SK-N-SH (cell line): ENCODE measurements around the gene DAB1. TPM values are rescaled to one million over a fixed set of nuclear protein-coding genes. Genes with fewer than 3 reads are reported as not detected.

ENCODE experiments used
- CTCF ChIA-PET: fragments of 300-600, 350-600 bp; formaldehyde crosslinking; extraction: SDS; loops from one replicate; lab custom pipeline; 2021; lab: Yijun Ruan, JAX
- POLR2A ChIA-PET: fragments of 350-600 bp; sonication (Branson Sonifier 250); formaldehyde crosslinking; extraction: SDS; loops from one replicate; lab custom pipeline; 2020; ENCODE audit warnings: antibody characterized with exemption, inconsistent platforms; lab: Yijun Ruan, JAX
- DNase-seq: peaks from one replicate; pipeline ENCODE4 v3.0.0; 2012
- H2AFZ ChIP-seq: fragments of 200-600 bp; sonication (generic); 2 replicates; pipeline ENCODE4 v1.8.1; 2016; ENCODE audit warnings: antibody characterized with exemption, mild to moderate bottlenecking, low read depth
- H3F3A ChIP-seq: fragments of 200-600 bp; sonication (generic); replicated peaks from 2 replicates; pipeline ENCODE3; 2016; ENCODE audit warnings: antibody characterized with exemption, mild to moderate bottlenecking; ENCODE audit not compliant: insufficient read depth
- H3K27ac ChIP-seq, 2 experiments: fragments of 200-500 bp in 1 of 2; fragments of 200-600 bp in 1 of 2; sonication (Bioruptor generic) in 1 of 2; sonication (generic), shearing (Covaris generic) in 1 of 2; 2 replicates each; pipeline versions ENCODE4 v1.5.1 to v1.6.1; 2014 to 2016; ENCODE audit warnings: low read depth in 2 of 2, inconsistent platforms in 1 of 2, low read length in 1 of 2, mild to moderate bottlenecking in 1 of 2, mixed read lengths in 1 of 2
- H3K27me3 ChIP-seq: fragments of 200-600 bp; sonication (generic), shearing (Covaris generic); 2 replicates; pipeline ENCODE4 v1.6.1; 2016; ENCODE audit warnings: mixed run types; ENCODE audit not compliant: insufficient read depth
- H3K36me3 ChIP-seq, 2 experiments: fragments of 200-500 bp in 1 of 2; fragments of 200-600 bp in 1 of 2; sonication (Bioruptor generic) in 1 of 2; sonication (generic) in 1 of 2; replicated peaks in 1 of 2; 2 replicates each; pipeline versions ENCODE3 to v1.5.1; 2014 to 2016; ENCODE audit warnings: low read length in 1 of 2, mild to moderate bottlenecking in 1 of 2; ENCODE audit not compliant: insufficient read depth in 2 of 2, control insufficient read depth in 1 of 2
- H3K4me1 ChIP-seq, 2 experiments: fragments of 200-500 bp in 1 of 2; fragments of 200-600 bp in 1 of 2; sonication (Bioruptor generic) in 1 of 2; sonication (generic), shearing (Covaris generic) in 1 of 2; 2 replicates each; pipeline versions ENCODE4 v1.5.1 to v1.6.1; 2014 to 2016; ENCODE audit warnings: low read depth in 1 of 2, low read length in 1 of 2, mixed run types in 1 of 2; ENCODE audit not compliant: insufficient read depth in 2 of 2, control insufficient read depth in 1 of 2
- H3K4me2 ChIP-seq: fragments of 200-600 bp; sonication (generic), shearing (Covaris generic); 2 replicates; pipeline ENCODE4 v1.6.1; 2017; ENCODE audit warnings: mixed run types
- H3K4me3 ChIP-seq, 2 experiments: fragments of 200-500 bp in 1 of 2; fragments of 200-600 bp in 1 of 2; sonication (Bioruptor generic) in 1 of 2; sonication (generic), shearing (Covaris generic) in 1 of 2; 2 replicates each; pipeline versions ENCODE4 v1.5.1 to v1.8.1; 2014 to 2016; ENCODE audit warnings: low read depth in 2 of 2, inconsistent platforms in 1 of 2, low read length in 1 of 2, mild to moderate bottlenecking in 1 of 2, mixed read lengths in 1 of 2, moderate library complexity in 1 of 2
- H3K79me2 ChIP-seq: fragments of 200-600 bp; sonication (generic); 2 replicates; pipeline ENCODE4 v1.8.1; 2017; ENCODE audit warnings: mild to moderate bottlenecking; ENCODE audit not compliant: insufficient read depth
- H3K9ac ChIP-seq: fragments of 200-600 bp; sonication (generic); 2 replicates; pipeline ENCODE4 v1.6.1; 2017; ENCODE audit warnings: mixed run types
- H3K9me2 ChIP-seq: fragments of 200-600 bp; sonication (generic); 2 replicates; pipeline ENCODE4 v1.6.1; 2017; ENCODE audit warnings: mixed run types
- H3K9me3 ChIP-seq: fragments of 200-600 bp; sonication (generic); 2 replicates; pipeline ENCODE4 v1.6.1; 2017; ENCODE audit warnings: mixed run types, mild to moderate bottlenecking, moderate library complexity
- H4K20me1 ChIP-seq: fragments of 200-600 bp; sonication (generic); 2 replicates; pipeline ENCODE4 v1.6.1; 2017; ENCODE audit warnings: mild to moderate bottlenecking, mixed run types; ENCODE audit not compliant: insufficient read depth
- EP300 ChIP-seq, 2 experiments: IDR thresholded peaks; 2 replicates each; pipeline versions ENCODE4 v1.4.0 to v1.6.1; 2012; ENCODE audit warnings: borderline replicate concordance in 1 of 2, low read depth in 1 of 2, low read length in 1 of 2
- EZH2phosphoT487 ChIP-seq: fragments of 200-600 bp; sonication (generic); IDR thresholded peaks from 2 replicates; pipeline ENCODE4 v1.6.1; 2017; ENCODE audit warnings: low read depth, mixed run types, mild to moderate bottlenecking, antibody characterized with exemption, moderate library complexity, borderline replicate concordance
- FOSL2 ChIP-seq: IDR thresholded peaks from 2 replicates; pipeline ENCODE4 v1.4.0; 2012; ENCODE audit warnings: low read depth, mild to moderate bottlenecking, moderate library complexity, borderline replicate concordance
- FOXJ3 ChIP-seq: sonication (generic); formaldehyde crosslinking; IDR thresholded peaks from 2 replicates; pipeline ENCODE4 v1.5.1; 2020; ENCODE audit warnings: mild to moderate bottlenecking, missing genetic modification reagents
- GABPA ChIP-seq: IDR thresholded peaks from 2 replicates; pipeline ENCODE4 v1.4.0; 2012; ENCODE audit warnings: low read depth, mild to moderate bottlenecking
- MXI1 ChIP-seq: IDR thresholded peaks from 2 replicates; pipeline ENCODE4 v1.6.1; 2012; ENCODE audit warnings: mild to moderate bottlenecking, low read depth, low read length, improper control_type of control experiment
- NRF1 ChIP-seq: IDR thresholded peaks from 2 replicates; pipeline ENCODE4 v1.6.1; 2012; ENCODE audit warnings: low read depth, mild to moderate bottlenecking, low read length
- POLR2AphosphoS5 ChIP-seq: IDR thresholded peaks from 2 replicates; pipeline ENCODE4 v1.6.1; 2012; ENCODE audit warnings: low read depth, low read length
- RCOR1 ChIP-seq: fragments of 150-350 bp; IDR thresholded peaks from 2 replicates; pipeline ENCODE4 v1.6.1; 2017; ENCODE audit warnings: antibody characterized with exemption, low read length
- SIN3A ChIP-seq: IDR thresholded peaks from 2 replicates; pipeline ENCODE4 v1.6.1; 2012; ENCODE audit warnings: low read depth, mild to moderate bottlenecking, low read length, moderate library complexity, borderline replicate concordance
- TEAD4 ChIP-seq: IDR thresholded peaks from 2 replicates; pipeline ENCODE4 v1.4.0; 2012; ENCODE audit warnings: mild to moderate bottlenecking, borderline replicate concordance; ENCODE audit not compliant: insufficient read depth
- WGBS: methylation state at CpG from one replicate; pipeline ENCODE4 v1.1.6; 2017; ENCODE audit warnings: low lambda C conversion rate; 5-methylcytosine and 5-hydroxymethylcytosine counted together
- polyA plus RNA-seq, 3 experiments: library from polyadenylated mRNA; depleted of rRNA; stranded (reverse); fragments of >200 nt; gene quantifications; 2 replicates each; pipeline ENCODE4 v1.2.3, GENCODE V29; 2012
- TF ChIP-seq, protein P1 (sequence below): IDR thresholded peaks from 2 replicates; pipeline ENCODE4 v1.4.0; 2012; ENCODE audit warnings: low read depth
- TF ChIP-seq, protein P2 (sequence below): IDR thresholded peaks from 2 replicates; pipeline ENCODE4 v1.4.0; 2012; ENCODE audit warnings: low read depth, borderline replicate concordance
- TF ChIP-seq, protein P3 (sequence below): IDR thresholded peaks from 2 replicates; pipeline ENCODE4 v1.4.0; 2012; ENCODE audit warnings: low read depth, borderline replicate concordance
- TF ChIP-seq, protein P4 (sequence below): fragments of 150-350 bp; IDR thresholded peaks from 2 replicates; pipeline ENCODE4 v1.6.1; 2016; ENCODE audit warnings: mild to moderate bottlenecking, low read depth, low read length

Gene DAB1
- polyA plus RNA-seq, 1 of the 3 experiments (the other 2 are of a cell fraction), result 2.9 TPM

DNA sequence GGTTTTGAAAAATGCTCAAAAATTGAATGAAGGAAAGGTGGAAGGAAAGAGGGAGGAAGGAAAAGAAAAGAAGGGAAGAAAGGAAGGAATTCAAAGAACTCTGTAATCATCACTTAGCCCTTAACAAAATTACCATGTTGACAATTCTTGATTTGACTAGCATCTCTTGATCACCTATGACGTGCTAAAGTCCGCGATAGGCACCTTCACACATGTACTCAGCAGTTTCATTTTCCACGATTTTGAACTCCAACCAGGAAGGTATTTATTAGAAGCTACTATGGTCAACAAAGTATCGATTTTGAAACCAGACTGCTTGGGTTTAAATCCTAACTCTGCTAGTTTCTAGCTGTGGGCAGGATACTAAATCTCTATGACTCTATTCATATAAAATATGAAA is 146.9 kb downstream of the DAB1 start:
- ChIA-PET POLR2A (no interaction called here), CTCF (no interaction called here)
- TF ChIP-seq POLR2AphosphoS5, result no peak
- TF ChIP-seq MXI1, result no peak
- no peak for TF ChIP-seq SIN3A
- TF ChIP-seq FOXJ3 (CRISPR knock-in tag), result no peak
- no peak for TF ChIP-seq EP300 (IDR thresholded peaks at IDR 0.05; ENCODE audit: borderline replicate concordance in 1 of 2, low read depth in 1 of 2, low read length in 1 of 2)
- TF ChIP-seq, protein P1, sequence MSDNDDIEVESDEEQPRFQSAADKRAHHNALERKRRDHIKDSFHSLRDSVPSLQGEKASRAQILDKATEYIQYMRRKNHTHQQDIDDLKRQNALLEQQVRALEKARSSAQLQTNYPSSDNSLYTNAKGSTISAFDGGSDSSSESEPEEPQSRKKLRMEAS, result no peak
- no peak for TF ChIP-seq NRF1
- no peak for TF ChIP-seq GABPA
- no peak for TF ChIP-seq EZH2phosphoT487
- TF ChIP-seq, protein P2, sequence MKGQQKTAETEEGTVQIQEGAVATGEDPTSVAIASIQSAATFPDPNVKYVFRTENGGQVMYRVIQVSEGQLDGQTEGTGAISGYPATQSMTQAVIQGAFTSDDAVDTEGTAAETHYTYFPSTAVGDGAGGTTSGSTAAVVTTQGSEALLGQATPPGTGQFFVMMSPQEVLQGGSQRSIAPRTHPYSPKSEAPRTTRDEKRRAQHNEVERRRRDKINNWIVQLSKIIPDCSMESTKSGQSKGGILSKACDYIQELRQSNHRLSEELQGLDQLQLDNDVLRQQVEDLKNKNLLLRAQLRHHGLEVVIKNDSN, result no peak
- TF ChIP-seq, protein P3, sequence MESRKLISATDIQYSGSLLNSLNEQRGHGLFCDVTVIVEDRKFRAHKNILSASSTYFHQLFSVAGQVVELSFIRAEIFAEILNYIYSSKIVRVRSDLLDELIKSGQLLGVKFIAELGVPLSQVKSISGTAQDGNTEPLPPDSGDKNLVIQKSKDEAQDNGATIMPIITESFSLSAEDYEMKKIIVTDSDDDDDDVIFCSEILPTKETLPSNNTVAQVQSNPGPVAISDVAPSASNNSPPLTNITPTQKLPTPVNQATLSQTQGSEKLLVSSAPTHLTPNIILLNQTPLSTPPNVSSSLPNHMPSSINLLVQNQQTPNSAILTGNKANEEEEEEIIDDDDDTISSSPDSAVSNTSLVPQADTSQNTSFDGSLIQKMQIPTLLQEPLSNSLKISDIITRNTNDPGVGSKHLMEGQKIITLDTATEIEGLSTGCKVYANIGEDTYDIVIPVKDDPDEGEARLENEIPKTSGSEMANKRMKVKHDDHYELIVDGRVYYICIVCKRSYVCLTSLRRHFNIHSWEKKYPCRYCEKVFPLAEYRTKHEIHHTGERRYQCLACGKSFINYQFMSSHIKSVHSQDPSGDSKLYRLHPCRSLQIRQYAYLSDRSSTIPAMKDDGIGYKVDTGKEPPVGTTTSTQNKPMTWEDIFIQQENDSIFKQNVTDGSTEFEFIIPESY, result no peak
- no peak for TF ChIP-seq TEAD4
- no peak for TF ChIP-seq RCOR1
- TF ChIP-seq FOSL2, result no peak
- TF ChIP-seq, protein P4, sequence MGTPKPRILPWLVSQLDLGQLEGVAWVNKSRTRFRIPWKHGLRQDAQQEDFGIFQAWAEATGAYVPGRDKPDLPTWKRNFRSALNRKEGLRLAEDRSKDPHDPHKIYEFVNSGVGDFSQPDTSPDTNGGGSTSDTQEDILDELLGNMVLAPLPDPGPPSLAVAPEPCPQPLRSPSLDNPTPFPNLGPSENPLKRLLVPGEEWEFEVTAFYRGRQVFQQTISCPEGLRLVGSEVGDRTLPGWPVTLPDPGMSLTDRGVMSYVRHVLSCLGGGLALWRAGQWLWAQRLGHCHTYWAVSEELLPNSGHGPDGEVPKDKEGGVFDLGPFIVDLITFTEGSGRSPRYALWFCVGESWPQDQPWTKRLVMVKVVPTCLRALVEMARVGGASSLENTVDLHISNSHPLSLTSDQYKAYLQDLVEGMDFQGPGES, result no peak
- Histone ChIP-seq H2AFZ (no peak overlapping the region), H3K27me3 (no peaks in the 10 kb centered on the region), H3K9ac (no peak overlapping the region), H4K20me1 (no peaks in the 10 kb centered on the region), H3K4me1 (peaks cover 0 to 9% of the 10 kb centered on the region in 2 experiments; a peak in 2 of 4 replicates), H3K79me2 (no peaks in the 10 kb centered on the region), H3K4me3 (no peak overlapping the region), H3K36me3 (no peaks in the 10 kb centered on the region), H3K9me2 (no peaks in the 10 kb centered on the region), H3K9me3 (no peaks in the 10 kb centered on the region), H3F3A (no peaks in the 10 kb centered on the region), H3K27ac (no peak overlapping the region), H3K4me2 (no peak overlapping the region)
- WGBS, result 67% methylated on average over 5 of the region's 5 CpGs
- no peak for DNase-seq
